ENCODE results near the gene ATG4C.
"Not testable (repeated sequence)": the region's sequence is repeated elsewhere in the genome, so short reads cannot be mapped to it uniquely, and the experiment has no call there.

Gene ATG4C

GRCh38 chr1:62772607-62773295 is 11.2 kb upstream of the ATG4C start:
- no peak for DNase-seq (ENCODE audit: low read depth)
- in situ Hi-C loops (cut with HindIII; ENCODE audit: low sequenced_read_pairs), result no loop called here
- no peak for TF ChIP-seq CTCF (IDR thresholded peaks at IDR 0.05; ENCODE audit: low read depth, low read length, missing control alignments)
- no peak overlapping the region for H3K4me3 ChIP-seq (ENCODE audit: low read depth, low read length)

GRCh38 chr1:62774006-62774405 is 9.9 kb upstream of the ATG4C start:
- H3K4me3 ChIP-seq (ENCODE audit: low read depth, low read length), result no peak overlapping the region
- no peak for DNase-seq (ENCODE audit: low read depth)
- TF ChIP-seq CTCF (IDR thresholded peaks at IDR 0.05; ENCODE audit: low read depth, low read length, missing control alignments), result no peak
- in situ Hi-C loops (cut with HindIII; ENCODE audit: low sequenced_read_pairs), result no loop called here

- in situ Hi-C loops (cut with HindIII; ENCODE audit: low sequenced_read_pairs), result no loop called here
- H3K4me3 ChIP-seq (ENCODE audit: low read depth, low read length), result no peak overlapping the region
- no peak for DNase-seq (ENCODE audit: low read depth)
- TF ChIP-seq CTCF (IDR thresholded peaks at IDR 0.05; ENCODE audit: low read depth, low read length, missing control alignments), result no peak
Observed at GRCh38 chr1:62774971-62775595, 8.8 kb upstream of the ATG4C start.

GRCh38 chr1:62778208-62778607 is 5.7 kb upstream of the ATG4C start:
- no peak for TF ChIP-seq CTCF (IDR thresholded peaks at IDR 0.05; ENCODE audit: low read depth, low read length, missing control alignments)
- in situ Hi-C loops (cut with HindIII; ENCODE audit: low sequenced_read_pairs), result no loop called here
- H3K4me3 ChIP-seq (ENCODE audit: low read depth, low read length), result no peak overlapping the region

GRCh38 chr1:62781841-62782543 is 1.9 kb upstream of the ATG4C start:
- H3K4me3 ChIP-seq (ENCODE audit: low read depth, low read length), result no peak overlapping the region
- TF ChIP-seq CTCF (IDR thresholded peaks at IDR 0.05; ENCODE audit: low read depth, low read length, missing control alignments), result no peak
- peak; percentile 49 for DNase-seq (ENCODE audit: low read depth)
- in situ Hi-C loops (cut with HindIII; ENCODE audit: low sequenced_read_pairs), result no loop called here

More at GRCh38 chr1:62778208-62778607, 5.7 kb upstream of the ATG4C start:
- DNase-seq (ENCODE audit: low read depth), result no peak

- H3K4me3 ChIP-seq (ENCODE audit: low read depth, low read length); DNase-seq (ENCODE audit: low read depth); in situ Hi-C loops (cut with HindIII; ENCODE audit: low sequenced_read_pairs): not testable (repeated sequence)
Observed at GRCh38 chr1:62782544-62783212, 1.3 kb upstream of the ATG4C start.
